ENCODE results near the gene TEF.

Gene TEF

DNA sequence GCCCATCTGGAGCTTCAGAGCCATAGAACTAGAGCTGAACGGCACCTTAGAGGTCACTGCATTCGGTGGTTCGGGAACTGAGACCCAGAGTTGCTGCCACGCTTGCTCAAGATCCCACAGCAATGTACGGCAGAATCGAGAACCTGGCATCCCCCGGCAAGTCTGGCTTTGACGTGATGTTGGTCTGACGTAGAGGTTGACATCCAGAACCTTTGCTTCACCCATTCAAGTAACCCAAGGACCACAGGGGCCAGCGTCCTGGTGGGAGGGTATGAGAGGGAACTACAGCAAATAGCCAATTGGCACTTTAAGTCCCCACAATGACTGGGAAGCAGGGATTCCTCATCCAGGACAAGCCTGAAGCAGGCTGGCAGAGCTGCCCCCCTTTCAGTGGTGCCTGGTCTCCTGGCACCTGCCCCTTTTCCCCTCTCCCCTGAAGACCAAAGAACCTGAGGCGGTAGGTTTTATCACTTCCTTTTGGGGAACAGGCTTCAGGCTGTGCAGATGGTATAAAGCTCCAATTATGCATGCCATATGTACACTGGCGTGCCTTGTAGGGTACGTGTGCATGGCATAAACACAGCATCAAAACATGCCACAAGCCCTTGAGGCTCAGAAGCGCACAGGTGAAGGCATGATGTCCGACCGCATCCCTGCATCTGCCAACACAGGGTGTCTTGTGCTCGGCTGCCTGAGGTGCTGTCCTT is 15.3 kb upstream of the TEF start:
- Histone ChIP-seq H3K9me2 (replicated peaks; ENCODE audit: insufficient read depth, low read length) (no peaks in the 10 kb centered on the region), H3K36me3 (ENCODE audit: low read length) (no peaks in the 10 kb centered on the region), H3K4me2 (ENCODE audit: low read depth, low read length, poor library complexity, severe bottlenecking) (no peak overlapping the region), H3K79me2 (ENCODE audit: insufficient read depth, low read length) (no peaks in the 10 kb centered on the region), H3K4me3 (ENCODE audit: insufficient read depth, low read length, poor library complexity, severe bottlenecking) (no peak overlapping the region), H3K9me3 (ENCODE audit: insufficient read depth, low read length) (no peaks in the 10 kb centered on the region), H2AFZ (ENCODE audit: low read depth, low read length, severe bottlenecking) (no peak overlapping the region), H4K20me1 (ENCODE audit: low read depth, low read length) (no peaks in the 10 kb centered on the region), H3K27me3 (ENCODE audit: low read length) (no peaks in the 10 kb centered on the region), H3F3A (ENCODE audit: insufficient read depth) (no peaks in the 10 kb centered on the region), H3K9ac (ENCODE audit: low read length) (no peak overlapping the region), H3K27ac (ENCODE audit: low read depth, low read length) (no peak overlapping the region)
- no peak for TF ChIP-seq EZH2phosphoT487 (conservative IDR thresholded peaks at IDR 0.05; ENCODE audit: low read length)
- TF ChIP-seq, protein P1, sequence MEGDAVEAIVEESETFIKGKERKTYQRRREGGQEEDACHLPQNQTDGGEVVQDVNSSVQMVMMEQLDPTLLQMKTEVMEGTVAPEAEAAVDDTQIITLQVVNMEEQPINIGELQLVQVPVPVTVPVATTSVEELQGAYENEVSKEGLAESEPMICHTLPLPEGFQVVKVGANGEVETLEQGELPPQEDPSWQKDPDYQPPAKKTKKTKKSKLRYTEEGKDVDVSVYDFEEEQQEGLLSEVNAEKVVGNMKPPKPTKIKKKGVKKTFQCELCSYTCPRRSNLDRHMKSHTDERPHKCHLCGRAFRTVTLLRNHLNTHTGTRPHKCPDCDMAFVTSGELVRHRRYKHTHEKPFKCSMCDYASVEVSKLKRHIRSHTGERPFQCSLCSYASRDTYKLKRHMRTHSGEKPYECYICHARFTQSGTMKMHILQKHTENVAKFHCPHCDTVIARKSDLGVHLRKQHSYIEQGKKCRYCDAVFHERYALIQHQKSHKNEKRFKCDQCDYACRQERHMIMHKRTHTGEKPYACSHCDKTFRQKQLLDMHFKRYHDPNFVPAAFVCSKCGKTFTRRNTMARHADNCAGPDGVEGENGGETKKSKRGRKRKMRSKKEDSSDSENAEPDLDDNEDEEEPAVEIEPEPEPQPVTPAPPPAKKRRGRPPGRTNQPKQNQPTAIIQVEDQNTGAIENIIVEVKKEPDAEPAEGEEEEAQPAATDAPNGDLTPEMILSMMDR (IDR thresholded peaks at IDR 0.05; ENCODE audit: insufficient read depth, low read length, poor library complexity, severe bottlenecking): no peak

DNA sequence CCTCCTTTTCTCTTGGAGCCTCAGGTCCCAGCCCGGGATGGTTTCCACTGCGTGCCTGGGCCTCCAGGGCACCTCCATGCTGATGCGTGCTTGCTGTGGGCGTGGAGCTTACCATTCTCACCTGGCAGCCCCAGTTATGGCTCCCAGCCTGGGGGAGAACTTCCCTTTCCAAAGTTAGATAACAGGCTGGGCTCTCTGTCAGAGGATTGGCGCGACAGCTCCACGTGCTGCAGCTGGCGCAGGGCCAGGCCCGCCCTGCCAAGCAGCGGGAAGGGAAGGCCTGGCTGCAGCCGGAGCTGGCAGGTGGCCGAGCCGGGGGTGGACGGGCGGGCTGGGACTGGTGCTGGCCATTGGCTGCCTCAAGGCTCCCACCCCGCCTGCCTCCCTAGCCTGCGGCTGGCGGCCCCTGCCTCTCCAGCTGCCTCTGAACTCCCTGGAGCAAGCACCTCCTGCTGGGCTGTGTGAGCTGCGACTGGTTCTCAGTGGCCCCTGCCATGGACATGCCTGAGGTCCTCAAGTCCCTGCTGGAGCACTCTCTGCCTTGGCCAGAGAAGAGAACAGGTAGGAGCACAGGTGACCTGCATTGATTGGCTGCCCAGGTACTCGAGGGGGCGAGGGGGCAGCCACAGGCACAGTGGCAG is 14.6 kb upstream of the TEF start:
- no peak overlapping the region for H2AFZ ChIP-seq (ENCODE audit: low read depth, low read length, severe bottlenecking)
- H3K4me2 ChIP-seq (ENCODE audit: low read depth, low read length, poor library complexity, severe bottlenecking): no peak overlapping the region

DNA sequence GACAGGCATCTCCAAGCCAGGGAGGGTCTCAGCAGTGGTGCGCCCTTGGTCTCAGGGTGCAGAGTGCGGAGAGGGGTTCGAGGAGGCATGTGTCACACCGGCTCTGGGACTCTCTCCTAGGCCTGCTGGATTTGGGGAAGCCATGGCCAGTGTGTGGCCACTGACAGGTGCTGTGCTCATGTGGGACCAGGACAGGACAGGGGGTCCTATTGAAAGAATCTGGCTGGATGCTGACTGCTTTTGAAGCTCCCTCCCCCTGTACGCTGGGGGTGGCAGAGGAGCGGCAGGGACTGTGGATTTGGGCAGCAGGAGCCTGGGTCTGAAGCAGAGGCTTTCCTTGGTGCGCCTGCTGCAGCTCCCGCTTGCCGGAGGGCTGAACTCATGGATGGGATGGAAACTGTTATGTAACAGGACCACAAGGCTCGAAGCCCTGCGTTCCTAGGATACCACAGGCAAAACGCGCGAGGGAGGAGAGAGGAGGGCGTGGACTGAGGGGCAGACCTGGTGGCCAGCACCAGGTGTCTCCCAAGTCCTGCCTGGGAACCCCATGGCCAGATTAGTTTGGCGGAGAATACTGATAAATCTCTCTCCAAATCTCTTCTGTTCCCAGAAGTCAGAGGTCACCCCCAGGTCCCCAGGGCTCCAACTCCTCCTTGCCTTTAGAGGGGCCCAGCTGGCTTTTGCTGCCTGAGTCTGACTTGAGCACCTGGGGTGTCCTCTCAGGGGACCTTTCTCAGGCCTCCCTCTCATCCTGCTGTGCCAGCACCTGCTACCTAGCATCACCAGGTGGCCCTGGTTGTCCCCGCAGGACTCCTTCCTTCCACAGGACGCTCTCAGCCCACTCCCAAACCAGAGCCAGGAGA is 13.8 kb upstream of the TEF start:
- no peaks in the 10 kb centered on the region for H3K36me3 ChIP-seq (ENCODE audit: low read length)
- TF ChIP-seq EZH2phosphoT487 (conservative IDR thresholded peaks at IDR 0.05; ENCODE audit: low read length): no peak
- TF ChIP-seq, protein P1 (IDR thresholded peaks at IDR 0.05; ENCODE audit: insufficient read depth, low read length, poor library complexity, severe bottlenecking): no peak
- no peaks in the 10 kb centered on the region for H3F3A ChIP-seq (ENCODE audit: insufficient read depth)
- H3K27me3 ChIP-seq (ENCODE audit: low read length): no peaks in the 10 kb centered on the region
- H2AFZ ChIP-seq (ENCODE audit: low read depth, low read length, severe bottlenecking): no peak overlapping the region
- no peak overlapping the region for H3K27ac ChIP-seq (ENCODE audit: low read depth, low read length)
- no peak overlapping the region for H3K4me3 ChIP-seq (ENCODE audit: insufficient read depth, low read length, poor library complexity, severe bottlenecking)
- no peak overlapping the region for H3K4me2 ChIP-seq (ENCODE audit: low read depth, low read length, poor library complexity, severe bottlenecking)
- no peak overlapping the region for H3K9ac ChIP-seq (ENCODE audit: low read length)
- H4K20me1 ChIP-seq (ENCODE audit: low read depth, low read length): no peaks in the 10 kb centered on the region
- no peaks in the 10 kb centered on the region for H3K9me2 ChIP-seq (replicated peaks; ENCODE audit: insufficient read depth, low read length)
- H3K9me3 ChIP-seq (ENCODE audit: insufficient read depth, low read length): no peaks in the 10 kb centered on the region
- no peaks in the 10 kb centered on the region for H3K79me2 ChIP-seq (ENCODE audit: insufficient read depth, low read length)

More for the DNA sequence above, 14.6 kb upstream of the TEF start:
- H3K36me3 ChIP-seq (ENCODE audit: low read length): no peaks in the 10 kb centered on the region
- H4K20me1 ChIP-seq (ENCODE audit: low read depth, low read length): no peaks in the 10 kb centered on the region
- H3K79me2 ChIP-seq (ENCODE audit: insufficient read depth, low read length): no peaks in the 10 kb centered on the region
- H3K9ac ChIP-seq (ENCODE audit: low read length): no peak overlapping the region
- no peaks in the 10 kb centered on the region for H3K27me3 ChIP-seq (ENCODE audit: low read length)
- no peak overlapping the region for H3K4me3 ChIP-seq (ENCODE audit: insufficient read depth, low read length, poor library complexity, severe bottlenecking)
- no peaks in the 10 kb centered on the region for H3K9me3 ChIP-seq (ENCODE audit: insufficient read depth, low read length)
- H3K27ac ChIP-seq (ENCODE audit: low read depth, low read length): no peak overlapping the region
- H3K9me2 ChIP-seq (replicated peaks; ENCODE audit: insufficient read depth, low read length): no peaks in the 10 kb centered on the region
- TF ChIP-seq EZH2phosphoT487 (conservative IDR thresholded peaks at IDR 0.05; ENCODE audit: low read length): no peak
- TF ChIP-seq, protein P1 (IDR thresholded peaks at IDR 0.05; ENCODE audit: insufficient read depth, low read length, poor library complexity, severe bottlenecking): no peak
- no peaks in the 10 kb centered on the region for H3F3A ChIP-seq (ENCODE audit: insufficient read depth)

Measured in SU-DHL-6 (cell line).